ENCODE results near the gene F12.

The F12 gene

GRCh38 chr5:177367323-177367848 lies 42.0 kb downstream of the F12 start:
- ATAC-seq, result peak; percentile 9; the same call in 1 of the 3 replicates
- no peak for TF ChIP-seq TOX (CRISPR knock-in tag; IDR thresholded peaks at IDR 0.05; ENCODE audit: borderline replicate concordance)
- TF ChIP-seq PPARA (CRISPR knock-in tag; IDR thresholded peaks at IDR 0.05; ENCODE audit: borderline replicate concordance), result no peak
- TF ChIP-seq POU6F1 (CRISPR knock-in tag; IDR thresholded peaks at IDR 0.05; ENCODE audit: borderline replicate concordance, low read depth), result no peak
- TF ChIP-seq GLIS3 (CRISPR knock-in tag; IDR thresholded peaks at IDR 0.05), result no peak
- TF ChIP-seq CSRNP3 (CRISPR knock-in tag; IDR thresholded peaks at IDR 0.05), result no peak
- TF ChIP-seq TCF4 (CRISPR knock-in tag; IDR thresholded peaks at IDR 0.05; ENCODE audit: borderline replicate concordance), result no peak

- peak; percentile 92 for ATAC-seq
- TF ChIP-seq ZNF565 (CRISPR knock-in tag; conservative IDR thresholded peaks at IDR 0.05; ENCODE audit: low read depth) (no peak), TOX (CRISPR knock-in tag; IDR thresholded peaks at IDR 0.05; ENCODE audit: borderline replicate concordance) (no peak), ARNTL (CRISPR knock-in tag; IDR thresholded peaks at IDR 0.05; ENCODE audit: borderline replicate concordance, low read depth) (no peak), SNAI2 (CRISPR knock-in tag; IDR thresholded peaks at IDR 0.05) (no peak), CSDC2 (CRISPR knock-in tag; IDR thresholded peaks at IDR 0.05) (no peak), BACH2 (CRISPR knock-in tag; IDR thresholded peaks at IDR 0.05; ENCODE audit: borderline replicate concordance) (no peak), ZFP3 (CRISPR knock-in tag; IDR thresholded peaks at IDR 0.05) (no peak), POU6F1 (CRISPR knock-in tag; IDR thresholded peaks at IDR 0.05; ENCODE audit: borderline replicate concordance, low read depth) (no peak)
Measured at GRCh38 chr5:177366528-177367322, 42.6 kb downstream of the F12 start.

GRCh38 chr5:177365845-177366527 lies 43.4 kb downstream of the F12 start:
- TF ChIP-seq ESRRG (CRISPR knock-in tag; IDR thresholded peaks at IDR 0.05), result no peak
- 0 out of 3 replicates have a peak, but pooled peaks have one; percentile 0 for ATAC-seq

GRCh38 chr5:177364159-177364962 lies 45.0 kb downstream of the F12 start:
- no peak for TF ChIP-seq RARB (CRISPR knock-in tag; IDR thresholded peaks at IDR 0.05)
- no peak for TF ChIP-seq ZFP3 (CRISPR knock-in tag; IDR thresholded peaks at IDR 0.05)
- no peak for TF ChIP-seq SNAI2 (CRISPR knock-in tag; IDR thresholded peaks at IDR 0.05)
- no peak for TF ChIP-seq ZFP30 (CRISPR knock-in tag; IDR thresholded peaks at IDR 0.05)
- no peak for TF ChIP-seq CSRNP3 (CRISPR knock-in tag; IDR thresholded peaks at IDR 0.05)
- TF ChIP-seq ZNF565 (CRISPR knock-in tag; conservative IDR thresholded peaks at IDR 0.05; ENCODE audit: low read depth), result no peak
- TF ChIP-seq PATZ1 (CRISPR knock-in tag; IDR thresholded peaks at IDR 0.05; ENCODE audit: borderline replicate concordance), result no peak
- ATAC-seq, result no peak

All from SK-N-SH treated with all-trans-retinoic acid at 6 μM for 48 hours (cell line).